ENCODE results near the gene LMAN1L. TPM values are rescaled to one million over a fixed set of nuclear protein-coding genes. Genes with fewer than 3 reads are reported as not detected.
A peak's percentile ranks its signal among the peaks of the same experiment; 100 is the strongest.

The LMAN1L gene
- total RNA-seq, 5 donors from 2014 or later (not counting 1 experiment from before 2014, with no cell fraction given): 0.42 to 1.6 (median 0.44) TPM

DNA sequence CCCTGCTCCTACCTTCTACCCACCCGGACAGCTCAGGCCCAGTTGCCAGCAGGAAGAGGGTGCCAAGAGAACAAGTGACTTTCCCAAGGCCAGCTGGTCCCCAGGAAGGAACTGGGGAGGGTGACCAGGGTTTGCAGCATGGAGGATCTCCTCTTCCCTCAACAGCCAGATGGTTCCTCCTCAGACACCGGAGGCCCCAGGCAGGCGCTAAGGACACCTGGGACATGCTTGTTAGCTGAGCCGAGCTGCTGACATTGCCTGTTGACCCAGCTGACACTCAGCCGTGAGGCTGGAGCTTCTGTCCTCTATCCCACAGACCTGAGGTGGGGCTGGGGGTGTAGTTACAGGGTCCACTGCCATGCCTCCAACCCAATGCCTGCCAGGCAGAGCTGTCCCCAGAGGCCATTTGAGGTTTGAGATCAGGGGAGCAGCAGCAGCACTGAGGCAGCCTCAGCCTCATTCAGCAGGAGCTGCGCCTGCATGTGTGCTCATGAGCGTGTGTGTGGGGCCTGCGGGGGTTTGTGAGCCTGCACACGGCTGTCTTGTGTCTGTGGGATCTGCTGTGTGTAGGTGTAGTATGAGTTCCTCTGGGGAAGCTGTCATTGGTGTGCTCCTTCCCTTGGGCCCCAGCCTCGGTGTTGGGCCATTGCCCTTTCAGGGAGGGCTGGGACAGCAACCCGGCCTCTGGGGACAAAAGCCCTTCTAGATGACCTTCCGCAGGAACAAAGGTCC, 20.9 kb downstream of the LMAN1L start:
- H3K9me3 ChIP-seq: no peaks in the 10 kb centered on the region
- H3K27me3 ChIP-seq (replicated peaks in 1 of 2; ENCODE audit: control insufficient read depth in 2 of 2, extremely low read depth in 1 of 2, insufficient read depth in 2 of 2, low read length in 1 of 2): peaks cover 0 to 11% of the 10 kb centered on the region in 2 experiments
- CTCF ChIA-PET: interaction anchor here in 1 of 2 donors (0.7 kb wide), 1 partner anchor 56 kb away, joined by 5 read pairs; no protein-coding TSS in a partner anchor
- POLR2A ChIA-PET: interaction anchor here in 1 of 2 donors (0.6 kb wide), 1 partner anchor 37 kb away, joined by 5 read pairs; no protein-coding TSS in a partner anchor
- Mint-ChIP-seq H3K4me3 (no peak overlapping the region), H3K27me3 (peaks cover 0 to 6% of the 10 kb centered on the region in 2 donors), H3K9me3 (no peaks in the 10 kb centered on the region), H3K4me1 (peaks cover 0 to 8% (median 3%) of the 10 kb centered on the region in 3 donors), H3K27ac (no peak overlapping the region), H3K36me3 (peaks cover 3% of the 10 kb centered on the region)
- no peaks in the 10 kb centered on the region for H3K4me1 ChIP-seq (ENCODE audit: control insufficient read depth in 1 of 2, extremely low read depth in 1 of 2, insufficient read depth in 2 of 2, low read length in 2 of 2)
- 87% methylated on average over 5 of the region's 12 CpGs for WGBS (ENCODE audit: insufficient coverage)
- H3K36me3 ChIP-seq (ENCODE audit: control insufficient read depth in 2 of 2, extremely low read depth in 1 of 2, insufficient read depth in 1 of 2, low read length in 1 of 2): peaks cover 9% of the 10 kb centered on the region in 2 donors
- H3K4me3 ChIP-seq (ENCODE audit: control insufficient read depth in 1 of 2, extremely low read depth in 1 of 2, low read length in 1 of 2): no peak overlapping the region
- H3K27ac ChIP-seq (ENCODE audit: low read length): no peak overlapping the region
- no peak for DNase-seq
- ATAC-seq (replicated peaks in 1 of 4): no peak

DNA sequence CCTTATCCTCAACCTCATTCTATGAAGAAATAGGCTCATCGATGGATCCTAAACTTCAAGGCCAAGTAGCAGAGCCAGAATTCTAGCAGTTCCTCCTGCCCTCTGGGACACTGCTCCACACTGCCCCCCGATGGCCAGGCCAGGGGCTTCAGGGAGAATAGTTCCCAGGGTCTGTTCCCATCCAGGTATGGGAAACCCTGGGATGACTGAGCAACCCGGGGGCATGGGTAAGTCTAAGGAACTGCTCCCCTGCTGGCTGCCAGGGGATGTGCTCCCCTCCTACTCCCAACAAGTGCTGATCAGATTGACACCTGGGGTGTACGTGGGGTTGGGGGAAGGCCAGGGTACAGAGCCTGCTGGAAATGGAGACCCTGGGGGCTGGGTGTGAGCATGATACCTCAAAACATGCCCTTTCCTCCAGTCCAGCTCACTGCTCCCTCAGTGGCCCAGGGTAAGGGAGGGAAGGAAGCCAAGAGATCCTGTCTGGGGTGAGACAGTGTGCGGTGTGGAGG, 22.7 kb downstream of the LMAN1L start:
- Mint-ChIP-seq H3K4me1 (peaks cover 0 to 8% (median 6%) of the 10 kb centered on the region in 3 donors), H3K27ac (peak overlapping the region in 1 of 2 donors; percentile 31), H3K9me3 (no peaks in the 10 kb centered on the region), H3K27me3 (no peaks in the 10 kb centered on the region), H3K4me3 (no peak overlapping the region), H3K36me3 (peaks cover 8% of the 10 kb centered on the region)
- Histone ChIP-seq H3K4me3 (ENCODE audit: control insufficient read depth in 1 of 2, extremely low read depth in 1 of 2, low read length in 1 of 2) (no peak overlapping the region), H3K27ac (ENCODE audit: low read length) (no peak overlapping the region), H3K4me1 (ENCODE audit: control insufficient read depth in 1 of 2, extremely low read depth in 1 of 2, insufficient read depth in 2 of 2, low read length in 2 of 2) (peaks cover 0 to 5% of the 10 kb centered on the region in 2 experiments), H3K9me3 (no peaks in the 10 kb centered on the region), H3K27me3 (replicated peaks in 1 of 2; ENCODE audit: control insufficient read depth in 2 of 2, extremely low read depth in 1 of 2, insufficient read depth in 2 of 2, low read length in 1 of 2) (no peaks in the 10 kb centered on the region), H3K36me3 (ENCODE audit: control insufficient read depth in 2 of 2, extremely low read depth in 1 of 2, insufficient read depth in 1 of 2, low read length in 1 of 2) (peaks cover 19 to 24% of the 10 kb centered on the region in 2 donors)
- ChIA-PET CTCF (interaction anchor here in 1 of 2 donors (0.9 kb wide), 1 partner anchor 64 kb away, joined by 3 read pairs; no protein-coding TSS in a partner anchor), POLR2A (interaction anchor here in 1 of 2 donors (0.6 kb wide), 1 partner anchor 776 kb away, joined by 13 read pairs; no protein-coding TSS in a partner anchor)
- DNase-seq: peak in 18 of 35 experiments; percentile 13 to 56 (median 22)
- ATAC-seq (replicated peaks in 1 of 4): peak; percentile 36 to 66 (median 54)
- 37% methylated on average over 2 of the region's 5 CpGs for whole genome bisulfite sequencing (ENCODE audit: insufficient coverage)

DNA sequence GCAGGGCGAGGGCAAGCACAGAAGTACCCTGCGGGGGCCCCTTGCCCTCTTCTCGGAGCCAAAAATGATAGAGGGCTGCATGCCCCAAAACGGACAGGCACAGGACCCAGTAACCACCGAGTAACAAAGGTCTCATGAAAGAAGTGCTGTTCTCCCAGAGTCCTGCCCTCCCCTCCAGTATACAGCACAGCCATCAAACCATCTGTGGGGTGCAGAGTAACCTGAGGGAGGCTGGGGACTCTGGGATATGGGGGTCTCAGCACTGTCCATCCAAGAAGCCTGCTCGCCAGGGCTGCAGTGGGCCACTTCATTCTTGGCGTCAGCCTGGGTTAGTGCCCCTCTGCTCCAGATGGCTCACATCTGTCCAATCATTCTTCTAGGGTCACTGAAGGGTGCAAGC, 24.2 kb downstream of the LMAN1L start:
- ATAC-seq (replicated peaks in 1 of 4) (no peak), DNase-seq (no peak)
- H3K27ac Mint-ChIP-seq: no peak overlapping the region
- H3K27me3 Mint-ChIP-seq: no peaks in the 10 kb centered on the region
- peaks cover 12 to 21% (median 19%) of the 10 kb centered on the region in 3 donors for H3K4me1 Mint-ChIP-seq
- H3K36me3 ChIP-seq (ENCODE audit: control insufficient read depth in 2 of 2, extremely low read depth in 1 of 2, insufficient read depth in 1 of 2, low read length in 1 of 2): peaks cover 26 to 31% of the 10 kb centered on the region in 2 donors
- no peaks in the 10 kb centered on the region for H3K9me3 Mint-ChIP-seq
- H3K4me3 Mint-ChIP-seq: no peak overlapping the region
- H3K4me3 ChIP-seq (ENCODE audit: control insufficient read depth in 1 of 2, extremely low read depth in 1 of 2, low read length in 1 of 2): no peak overlapping the region
- WGBS (ENCODE audit: insufficient coverage): 100% methylated on average over 3 of the region's 7 CpGs
- no peak overlapping the region for H3K27ac ChIP-seq (ENCODE audit: low read length)
- H3K9me3 ChIP-seq: no peaks in the 10 kb centered on the region
- H3K4me1 ChIP-seq (ENCODE audit: control insufficient read depth in 1 of 2, extremely low read depth in 1 of 2, insufficient read depth in 2 of 2, low read length in 2 of 2): peaks cover 1 to 20% of the 10 kb centered on the region in 2 experiments
- no peaks in the 10 kb centered on the region for H3K27me3 ChIP-seq (replicated peaks in 1 of 2; ENCODE audit: control insufficient read depth in 2 of 2, extremely low read depth in 1 of 2, insufficient read depth in 2 of 2, low read length in 1 of 2)
- peaks cover 8% of the 10 kb centered on the region for H3K36me3 Mint-ChIP-seq
- POLR2A ChIA-PET: interaction anchor here in 1 of 2 donors (0.6 kb wide), 2 partner anchors 11 to 220 kb away, joined by 4 to 5 read pairs; partner anchors contain the start of gene CPLX3
- CTCF ChIA-PET: interaction anchor here in 1 of 2 donors (0.6 kb wide), 1 partner anchor 25 kb away, joined by 7 read pairs; no protein-coding TSS in a partner anchor

DNA sequence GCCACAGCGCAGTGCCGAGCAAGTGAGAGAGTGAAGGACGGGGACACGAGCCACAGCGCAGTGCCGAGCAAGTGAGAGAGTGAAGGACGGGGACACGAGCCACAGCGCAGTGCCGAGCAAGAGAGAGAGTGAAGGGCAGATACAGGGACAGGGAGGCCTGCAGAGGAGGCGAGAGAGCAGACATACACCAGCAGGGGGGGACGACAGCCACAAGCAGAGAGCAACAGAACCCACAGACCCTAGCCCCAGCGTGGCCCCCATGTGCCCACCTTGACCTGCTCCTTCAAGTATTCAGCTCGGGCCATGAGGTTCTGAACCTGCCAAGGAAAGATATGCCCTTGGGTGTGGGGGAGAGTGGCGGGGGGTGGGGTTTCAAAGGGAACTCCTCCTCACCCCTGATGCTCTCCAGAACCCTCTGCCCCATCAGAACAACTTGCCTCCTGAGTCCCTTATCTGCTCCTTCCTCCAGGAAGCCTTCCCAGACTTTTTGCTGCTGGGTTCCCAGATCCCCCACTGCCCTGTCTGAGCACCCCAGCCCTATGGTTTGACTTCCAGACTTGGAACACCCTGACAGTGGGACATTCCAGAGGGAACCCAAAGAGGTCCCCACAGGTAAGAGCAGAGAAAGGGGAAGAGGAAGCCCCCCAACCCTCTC, 25.0 kb downstream of the LMAN1L start:
- no peak for ATAC-seq (replicated peaks in 1 of 4)
- Mint-ChIP-seq H3K4me3 (no peak overlapping the region), H3K4me1 (peaks cover 19 to 29% (median 27%) of the 10 kb centered on the region in 3 donors), H3K36me3 (peaks cover 8% of the 10 kb centered on the region), H3K27ac (peak overlapping the region in 1 of 2 donors; percentile 55), H3K9me3 (no peaks in the 10 kb centered on the region), H3K27me3 (no peaks in the 10 kb centered on the region)
- Histone ChIP-seq H3K4me1 (ENCODE audit: control insufficient read depth in 1 of 2, extremely low read depth in 1 of 2, insufficient read depth in 2 of 2, low read length in 2 of 2) (peaks cover 5 to 28% of the 10 kb centered on the region in 2 experiments), H3K36me3 (ENCODE audit: control insufficient read depth in 2 of 2, extremely low read depth in 1 of 2, insufficient read depth in 1 of 2, low read length in 1 of 2) (peaks cover 26 to 31% of the 10 kb centered on the region in 2 donors), H3K4me3 (ENCODE audit: control insufficient read depth in 1 of 2, extremely low read depth in 1 of 2, low read length in 1 of 2) (no peak overlapping the region), H3K9me3 (no peaks in the 10 kb centered on the region), H3K27me3 (replicated peaks in 1 of 2; ENCODE audit: control insufficient read depth in 2 of 2, extremely low read depth in 1 of 2, insufficient read depth in 2 of 2, low read length in 1 of 2) (no peaks in the 10 kb centered on the region), H3K27ac (ENCODE audit: low read length) (no peak overlapping the region)
- ChIA-PET CTCF (interaction anchor here in 1 of 2 donors (0.7 kb wide), 1 partner anchor 44 kb away, joined by 5 read pairs; no protein-coding TSS in a partner anchor), POLR2A (interaction anchor here in 1 of 2 donors (0.6 kb wide), 1 partner anchor 154 kb away, joined by 5 read pairs; no protein-coding TSS in a partner anchor)
- DNase-seq: no peak
- 97% methylated on average over 10 of the region's 15 CpGs for WGBS (ENCODE audit: insufficient coverage)

DNA sequence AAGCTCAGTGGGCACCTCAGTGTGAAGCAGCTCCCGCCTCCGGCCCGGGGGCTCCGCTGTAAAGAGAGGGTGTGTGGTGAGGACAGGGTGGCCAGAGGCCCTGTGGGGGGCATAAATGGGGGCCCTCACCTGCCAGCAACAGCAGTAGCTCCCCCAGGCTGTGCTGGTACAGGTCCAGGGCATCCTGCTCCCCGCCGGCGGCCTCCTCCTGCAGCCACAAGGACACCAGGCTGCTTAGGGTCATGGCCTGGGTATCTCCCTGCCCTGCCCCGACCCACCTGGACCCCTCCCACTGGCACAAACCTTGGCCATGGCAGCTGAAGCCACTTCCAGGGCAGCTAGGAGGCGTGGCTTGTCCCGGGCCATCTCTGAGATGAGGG, 25.5 kb downstream of the LMAN1L start:
- CTCF ChIA-PET: interaction anchor here in 1 of 2 donors (0.7 kb wide), 1 partner anchor 44 kb away, joined by 5 read pairs; no protein-coding TSS in a partner anchor
- H3K36me3 ChIP-seq (ENCODE audit: control insufficient read depth in 2 of 2, extremely low read depth in 1 of 2, insufficient read depth in 1 of 2, low read length in 1 of 2): peaks cover 26 to 31% of the 10 kb centered on the region in 2 donors
- H3K4me3 ChIP-seq (ENCODE audit: control insufficient read depth in 1 of 2, extremely low read depth in 1 of 2, low read length in 1 of 2): no peak overlapping the region
- 94% methylated on average over 3 of the region's 10 CpGs for WGBS (ENCODE audit: insufficient coverage)
- H3K27ac Mint-ChIP-seq: no peak overlapping the region
- DNase-seq (no peak), ATAC-seq (replicated peaks in 1 of 4) (no peak)
- peaks cover 5 to 30% of the 10 kb centered on the region in 2 experiments for H3K4me1 ChIP-seq (ENCODE audit: control insufficient read depth in 1 of 2, extremely low read depth in 1 of 2, insufficient read depth in 2 of 2, low read length in 2 of 2)
- H3K27me3 ChIP-seq (replicated peaks in 1 of 2; ENCODE audit: control insufficient read depth in 2 of 2, extremely low read depth in 1 of 2, insufficient read depth in 2 of 2, low read length in 1 of 2): no peaks in the 10 kb centered on the region
- H3K9me3 Mint-ChIP-seq: no peaks in the 10 kb centered on the region
- POLR2A ChIA-PET: interaction anchor here in 1 of 2 donors (0.6 kb wide), 1 partner anchor 154 kb away, joined by 5 read pairs; no protein-coding TSS in a partner anchor
- H3K4me1 Mint-ChIP-seq: peaks cover 20 to 31% (median 29%) of the 10 kb centered on the region in 3 donors
- peaks cover 8% of the 10 kb centered on the region for H3K36me3 Mint-ChIP-seq
- H3K27me3 Mint-ChIP-seq: no peaks in the 10 kb centered on the region
- no peaks in the 10 kb centered on the region for H3K9me3 ChIP-seq
- no peak overlapping the region for H3K4me3 Mint-ChIP-seq
- H3K27ac ChIP-seq (ENCODE audit: low read length): no peak overlapping the region

Data from T-cell (primary cell).